ENCODE data around the gene EYS.

- TF ChIP-seq, protein P1, sequence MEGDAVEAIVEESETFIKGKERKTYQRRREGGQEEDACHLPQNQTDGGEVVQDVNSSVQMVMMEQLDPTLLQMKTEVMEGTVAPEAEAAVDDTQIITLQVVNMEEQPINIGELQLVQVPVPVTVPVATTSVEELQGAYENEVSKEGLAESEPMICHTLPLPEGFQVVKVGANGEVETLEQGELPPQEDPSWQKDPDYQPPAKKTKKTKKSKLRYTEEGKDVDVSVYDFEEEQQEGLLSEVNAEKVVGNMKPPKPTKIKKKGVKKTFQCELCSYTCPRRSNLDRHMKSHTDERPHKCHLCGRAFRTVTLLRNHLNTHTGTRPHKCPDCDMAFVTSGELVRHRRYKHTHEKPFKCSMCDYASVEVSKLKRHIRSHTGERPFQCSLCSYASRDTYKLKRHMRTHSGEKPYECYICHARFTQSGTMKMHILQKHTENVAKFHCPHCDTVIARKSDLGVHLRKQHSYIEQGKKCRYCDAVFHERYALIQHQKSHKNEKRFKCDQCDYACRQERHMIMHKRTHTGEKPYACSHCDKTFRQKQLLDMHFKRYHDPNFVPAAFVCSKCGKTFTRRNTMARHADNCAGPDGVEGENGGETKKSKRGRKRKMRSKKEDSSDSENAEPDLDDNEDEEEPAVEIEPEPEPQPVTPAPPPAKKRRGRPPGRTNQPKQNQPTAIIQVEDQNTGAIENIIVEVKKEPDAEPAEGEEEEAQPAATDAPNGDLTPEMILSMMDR (IDR thresholded peaks at IDR 0.05), result no peak
- TF ChIP-seq POLR2A (IDR thresholded peaks at IDR 0.05) (no peak), POLR2AphosphoS5 (IDR thresholded peaks at IDR 0.05) (no peak)
Observed at GRCh38 chr6:65436281-65436680, 270.7 kb downstream of the EYS start.
